GM19099 (cell line): ENCODE measurements around the gene KIAA0825.

Experiments
- POLR2A ChIP-seq: IDR thresholded peaks from 3 replicates; pipeline ENCODE4 v1.6.1; 2011; ENCODE audit warnings: low read depth; ENCODE audit not compliant: insufficient read length; ENCODE audit errors: extremely low read depth

KIAA0825 gene

GRCh38 chr5:94615862-94616261, 2.5 kb downstream of the KIAA0825 start:
- no peak for TF ChIP-seq POLR2A

- no peak for TF ChIP-seq POLR2A
Observed at GRCh38 chr5:94614156-94614805, 4.1 kb downstream of the KIAA0825 start.

GRCh38 chr5:94613583-94613982, 4.8 kb downstream of the KIAA0825 start:
- TF ChIP-seq POLR2A = no peak

GRCh38 chr5:94595281-94595840, 23.0 kb downstream of the KIAA0825 start:
- no peak for TF ChIP-seq POLR2A

GRCh38 chr5:94577466-94578245, 40.7 kb downstream of the KIAA0825 start:
- no peak for TF ChIP-seq POLR2A

- TF ChIP-seq POLR2A = no peak
Observed at GRCh38 chr5:94575196-94575595, 43.2 kb downstream of the KIAA0825 start.

- no peak for TF ChIP-seq POLR2A
Observed at GRCh38 chr5:94571415-94571814, 47.0 kb downstream of the KIAA0825 start.

GRCh38 chr5:94564812-94565211, 53.6 kb downstream of the KIAA0825 start:
- TF ChIP-seq POLR2A = no peak

GRCh38 chr5:94562327-94562971, 56.0 kb downstream of the KIAA0825 start:
- no peak for TF ChIP-seq POLR2A

GRCh38 chr5:94558028-94558427, 60.4 kb downstream of the KIAA0825 start:
- no peak for TF ChIP-seq POLR2A

- TF ChIP-seq POLR2A = no peak
Observed at GRCh38 chr5:94551858-94552257, 66.5 kb downstream of the KIAA0825 start.

- TF ChIP-seq POLR2A = no peak
Observed at GRCh38 chr5:94545870-94546625, 72.4 kb downstream of the KIAA0825 start.

GRCh38 chr5:94544875-94545547, 73.4 kb downstream of the KIAA0825 start:
- TF ChIP-seq POLR2A = no peak

- no peak for TF ChIP-seq POLR2A
Observed at GRCh38 chr5:94544031-94544650, 74.3 kb downstream of the KIAA0825 start.
